ENCODE measurements around the gene NUDT14. TPM values are rescaled to one million over a fixed set of nuclear protein-coding genes. Genes with fewer than 3 reads are reported as not detected.

NUDT14 gene
- total RNA-seq, 4 donors from 2014 or later, result 8.0 to 20.2 (median 13.2) TPM

DNA sequence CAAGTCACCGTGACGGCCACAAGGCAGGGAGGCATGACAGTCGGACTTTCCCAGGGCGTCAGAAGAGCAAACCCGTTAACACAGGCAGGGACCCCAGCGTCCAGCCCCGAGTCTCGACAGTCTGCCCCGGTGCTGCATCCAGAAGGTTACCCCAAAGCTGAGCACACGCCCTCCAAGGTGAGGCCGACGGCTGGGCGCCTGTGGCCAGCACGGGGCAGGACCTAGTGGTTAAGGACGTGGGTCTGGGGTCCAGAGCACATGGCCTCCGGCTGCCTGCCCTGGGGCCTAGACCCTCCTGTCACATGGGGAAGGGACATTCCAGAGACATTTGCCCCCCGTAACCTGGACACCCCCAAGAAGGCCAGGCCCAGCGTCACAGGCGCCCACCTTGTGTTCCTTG is 37.5 kb upstream of the NUDT14 start:
- no peak for TF ChIP-seq CTCF (IDR thresholded peaks at IDR 0.05; ENCODE audit: low read depth)

- TF ChIP-seq CTCF (IDR thresholded peaks at IDR 0.05; ENCODE audit: low read depth), result no peak
Measured at GRCh38 chr14:105217774-105218173, 36.7 kb upstream of the NUDT14 start.

DNA sequence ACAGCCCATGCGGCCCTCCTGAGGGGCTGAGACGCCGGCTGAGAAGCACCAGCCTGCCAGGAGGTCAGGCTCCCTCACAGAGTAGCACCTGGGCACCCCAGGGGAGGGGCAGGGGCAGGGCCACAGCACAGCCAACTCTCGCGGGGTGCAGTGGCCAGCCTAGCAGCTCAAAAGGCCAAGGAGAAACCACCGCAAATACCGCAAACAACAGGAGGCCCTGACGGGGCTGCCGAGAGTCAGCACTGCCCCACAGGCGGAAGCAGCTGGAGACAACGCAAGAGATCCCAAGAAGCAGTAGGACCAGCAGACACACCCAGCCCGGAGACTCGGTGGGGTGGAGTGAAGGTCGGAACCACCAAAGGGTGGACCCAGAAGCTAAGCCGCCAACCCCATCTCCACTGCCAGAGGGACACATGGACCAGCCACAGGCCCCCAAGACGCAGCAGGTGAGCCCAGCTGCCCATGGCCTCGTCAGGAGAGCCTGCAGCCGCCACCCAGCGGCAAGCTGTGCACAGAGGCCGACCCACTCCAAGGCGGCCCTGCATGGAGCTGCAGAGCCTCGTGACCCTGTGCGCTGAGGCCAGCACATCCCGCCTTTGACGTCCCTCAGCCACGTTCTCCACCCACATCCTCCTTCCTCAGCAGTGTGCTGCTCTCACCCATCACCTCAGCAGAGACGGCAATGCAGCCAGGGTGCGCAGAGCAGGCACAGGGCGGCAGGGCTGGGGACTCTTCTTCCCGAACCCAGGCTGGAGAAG is 35.6 kb upstream of the NUDT14 start:
- TF ChIP-seq CTCF (IDR thresholded peaks at IDR 0.05; ENCODE audit: low read depth), result no peak

DNA sequence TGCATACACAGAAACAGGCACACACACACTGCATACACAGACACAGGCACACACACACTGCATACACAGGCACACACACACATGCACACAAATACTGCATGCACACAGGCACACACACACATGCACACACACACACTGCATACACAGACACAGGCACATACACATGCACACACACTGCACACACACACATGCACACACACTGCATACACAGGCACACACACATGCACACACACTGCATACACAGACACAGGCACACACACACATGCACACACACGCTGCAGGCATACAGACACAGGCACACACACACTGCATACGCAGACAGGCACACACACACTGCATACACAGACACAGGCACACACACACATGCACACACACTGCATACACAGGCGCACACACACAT is 34.5 kb upstream of the NUDT14 start:
- no peak for TF ChIP-seq CTCF (IDR thresholded peaks at IDR 0.05; ENCODE audit: low read depth)

DNA sequence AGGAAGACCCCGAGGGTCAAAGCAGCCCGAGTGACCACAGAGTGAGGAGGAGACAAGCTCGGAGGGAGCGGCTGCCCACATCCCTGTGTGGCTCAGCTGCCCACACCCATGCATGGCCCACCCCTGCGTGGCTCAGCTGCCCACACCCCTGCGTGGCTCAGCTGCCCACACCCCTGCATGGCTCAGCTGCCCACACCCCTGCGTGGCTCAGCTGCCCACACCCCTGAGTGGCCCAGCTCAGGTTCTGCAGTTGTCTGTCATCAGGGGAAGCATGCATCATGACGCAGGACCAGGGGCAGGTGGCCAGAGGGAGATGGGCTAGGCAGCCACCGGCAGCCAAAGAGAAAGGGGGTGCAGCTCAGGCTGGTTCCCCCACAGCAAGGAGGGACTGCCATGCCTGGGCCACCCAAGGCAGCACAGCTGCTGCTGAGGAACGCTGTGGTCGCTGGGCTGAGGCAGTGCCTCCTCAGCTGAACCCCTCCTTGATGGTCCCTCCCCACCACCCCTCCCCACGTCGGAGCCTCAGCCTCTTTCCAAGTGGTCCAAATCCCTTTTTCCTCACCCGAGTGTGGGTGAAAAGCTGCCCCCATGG is 33.3 kb upstream of the NUDT14 start:
- no peak for TF ChIP-seq CTCF (IDR thresholded peaks at IDR 0.05; ENCODE audit: low read depth)

GRCh38 chr14:105213361-105213760 is 32.2 kb upstream of the NUDT14 start:
- no peak for TF ChIP-seq CTCF (IDR thresholded peaks at IDR 0.05; ENCODE audit: low read depth)

- TF ChIP-seq CTCF (IDR thresholded peaks at IDR 0.05; ENCODE audit: low read depth), result no peak
Measured at GRCh38 chr14:105212541-105213300, 31.6 kb upstream of the NUDT14 start.
